Activated T-cell treated with anti-CD3 and anti-CD28 coated beads for 4 hours (primary cell): ENCODE results near the gene ABCG8.

ENCODE experiments used
- DNase-seq: peaks from one replicate; pipeline ENCODE4 v3.0.0-alpha.2; 2020

Gene ABCG8

GRCh38 chr2:43838560-43839267, at the start of gene ABCG8, which contains the start of gene ABCG5:
ABCG8 (plus strand) TSS chr2:43838971; CDS start chr2:43839054, 83 bp downstream.
ABCG5 (minus strand) TSS chr2:43838839; CDS start chr2:43838679, 160 bp downstream.
- no peak for DNase-seq

- no peak for DNase-seq
Measured at GRCh38 chr2:43790147-43790546, 48.6 kb upstream of the ABCG8 start.

GRCh38 chr2:43791035-43791765, 47.6 kb upstream of the ABCG8 start:
- DNase-seq = no peak

- no peak for DNase-seq
Measured at GRCh38 chr2:43792653-43793052, 46.1 kb upstream of the ABCG8 start.

GRCh38 chr2:43794956-43795355, 43.8 kb upstream of the ABCG8 start:
- DNase-seq = no peak

- DNase-seq = no peak
Measured at GRCh38 chr2:43796206-43796605, 42.6 kb upstream of the ABCG8 start.

GRCh38 chr2:43798300-43798699, 40.5 kb upstream of the ABCG8 start:
- DNase-seq = no peak

DNA sequence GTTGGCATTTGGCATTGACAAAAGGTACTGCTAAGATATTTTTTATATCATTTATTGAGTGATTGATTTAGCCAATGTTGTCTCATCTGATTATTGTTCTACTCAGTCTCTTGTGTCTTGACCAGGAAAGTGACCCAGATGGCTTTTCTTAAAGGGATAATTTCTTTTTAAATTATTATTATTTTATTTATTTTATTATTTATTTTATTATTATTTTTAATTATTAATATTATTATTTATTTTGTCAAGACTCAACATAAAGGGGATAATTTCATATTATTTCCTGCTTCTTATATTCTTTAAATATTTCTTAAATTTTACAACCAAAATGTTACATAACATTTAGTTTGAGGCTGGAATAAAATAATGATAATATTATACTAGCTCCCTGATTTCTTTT, 37.9 kb upstream of the ABCG8 start:
- no peak for DNase-seq

DNA sequence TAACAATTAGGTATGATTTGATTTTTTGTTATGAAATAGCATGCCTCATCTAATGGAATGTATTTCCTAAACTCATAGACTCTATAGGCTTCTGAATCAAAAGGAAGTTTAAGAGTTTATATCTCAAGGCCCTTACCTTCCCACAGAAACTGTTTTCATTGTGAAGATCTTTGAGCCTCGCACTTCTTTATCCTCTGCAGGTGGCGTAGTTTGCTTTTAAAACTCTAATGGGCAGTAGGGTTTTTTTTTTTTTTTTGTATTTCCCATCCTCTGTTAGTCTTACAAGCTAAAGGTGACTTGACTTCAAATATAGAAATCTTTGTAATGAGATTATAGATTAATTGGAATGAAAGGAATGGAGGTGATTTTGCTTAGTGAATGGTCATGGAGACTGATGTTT, 36.6 kb upstream of the ABCG8 start:
- DNase-seq = no peak

GRCh38 chr2:43803113-43803512, 35.7 kb upstream of the ABCG8 start:
- no peak for DNase-seq

GRCh38 chr2:43806719-43807031, 32.1 kb upstream of the ABCG8 start:
- no peak for DNase-seq

DNA sequence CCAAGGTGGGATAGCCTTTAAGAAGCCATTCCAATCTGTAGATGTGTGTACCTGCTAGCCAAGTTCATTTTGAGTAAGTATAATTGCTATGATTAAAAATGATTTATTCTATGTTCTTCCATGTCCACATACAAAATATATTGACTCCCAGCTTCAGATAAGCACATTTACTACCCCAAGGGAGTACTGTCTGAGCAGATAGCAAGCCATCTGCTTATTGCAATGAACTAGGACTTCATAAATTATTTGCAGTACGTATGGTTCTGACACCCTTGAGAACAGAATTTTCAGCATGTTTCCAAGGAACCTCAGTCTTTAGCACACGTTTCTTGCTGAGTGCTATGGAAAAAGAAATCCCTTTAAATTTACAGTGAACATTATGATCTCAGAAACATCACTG, 28.3 kb upstream of the ABCG8 start:
- no peak for DNase-seq

- no peak for DNase-seq
Measured at GRCh38 chr2:43810888-43811287, 27.9 kb upstream of the ABCG8 start.

- DNase-seq = no peak
Measured at GRCh38 chr2:43812006-43812405, 26.8 kb upstream of the ABCG8 start.

DNA sequence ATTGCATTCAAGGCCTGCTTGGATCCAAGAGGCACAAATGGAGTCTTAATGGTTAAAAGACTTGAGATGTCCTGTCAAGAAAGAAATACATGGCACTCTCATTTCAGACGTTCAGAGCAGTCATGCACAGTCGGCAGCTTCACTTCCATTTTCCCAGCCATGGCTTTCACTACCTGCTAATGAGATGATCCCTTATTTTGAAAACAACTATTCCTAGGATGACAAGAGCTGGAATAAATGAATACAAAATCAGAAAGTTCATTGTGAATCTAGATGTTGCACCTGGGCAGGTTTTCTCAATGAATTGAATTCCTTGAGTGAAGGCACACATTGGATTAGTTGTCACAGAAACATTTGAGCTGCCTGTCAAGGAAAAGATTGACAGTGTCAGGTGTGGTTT, 25.8 kb upstream of the ABCG8 start:
- DNase-seq = no peak

DNA sequence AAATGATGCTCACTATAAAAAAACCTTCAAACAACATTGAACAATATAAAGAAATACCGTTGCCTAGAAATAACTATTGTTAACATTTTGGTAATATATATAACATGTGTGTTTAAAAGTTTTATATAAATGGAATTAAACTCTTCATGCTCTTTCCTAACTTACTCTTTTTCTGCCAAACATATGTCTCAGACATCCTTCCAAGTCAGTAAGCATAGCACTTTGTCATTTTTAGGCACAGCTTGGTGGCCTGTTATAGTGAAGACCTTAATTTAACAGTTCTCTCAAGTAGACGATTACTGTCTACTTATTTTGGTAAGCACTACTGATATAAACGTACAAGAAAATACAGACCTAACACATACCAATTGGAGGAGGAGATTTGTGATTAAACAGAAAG, 24.1 kb upstream of the ABCG8 start:
- DNase-seq = no peak

DNA sequence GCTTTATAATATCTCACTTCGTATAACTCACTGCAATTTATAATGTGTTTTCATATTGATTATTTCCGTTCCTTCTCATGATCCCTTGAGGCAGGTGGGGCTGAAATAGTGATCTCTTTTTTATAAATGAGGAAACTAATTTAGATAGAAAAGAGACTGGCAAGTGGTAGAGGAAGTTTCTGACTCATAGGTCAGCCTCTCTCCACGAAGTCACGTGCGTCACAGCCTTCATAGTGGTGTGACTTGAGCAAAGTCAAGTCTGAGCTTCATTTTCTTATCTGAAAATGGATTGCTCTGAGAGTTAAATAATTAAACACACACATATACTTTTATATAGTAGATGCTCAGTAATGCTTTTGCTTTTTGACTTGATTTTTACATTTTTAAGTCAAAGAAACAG, 20.0 kb upstream of the ABCG8 start:
- DNase-seq = no peak

GRCh38 chr2:43819491-43820163, 19.1 kb upstream of the ABCG8 start:
- no peak for DNase-seq

GRCh38 chr2:43822839-43823238, 15.9 kb upstream of the ABCG8 start:
- no peak for DNase-seq

- no peak for DNase-seq
Measured at GRCh38 chr2:43823751-43824150, 15.0 kb upstream of the ABCG8 start.

DNA sequence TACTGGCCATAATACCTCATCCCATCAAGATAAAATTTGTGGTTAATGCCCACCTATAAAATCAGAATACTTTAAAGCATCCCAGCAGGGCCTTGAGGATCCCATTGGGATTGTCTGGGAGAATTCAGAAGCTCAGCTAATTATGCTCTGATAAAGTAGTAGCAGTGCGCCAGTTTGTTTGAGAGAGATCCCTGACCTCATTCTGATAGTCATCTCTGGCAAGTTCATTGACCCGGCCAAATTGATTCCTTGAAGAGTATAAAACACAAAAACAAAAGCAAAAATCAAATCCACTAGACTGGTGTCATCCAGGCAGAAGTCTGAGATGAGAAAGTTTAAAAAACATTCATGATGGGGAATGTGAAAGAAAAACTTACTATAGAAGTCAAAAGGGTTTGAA, 14.3 kb upstream of the ABCG8 start:
- no peak for DNase-seq

DNA sequence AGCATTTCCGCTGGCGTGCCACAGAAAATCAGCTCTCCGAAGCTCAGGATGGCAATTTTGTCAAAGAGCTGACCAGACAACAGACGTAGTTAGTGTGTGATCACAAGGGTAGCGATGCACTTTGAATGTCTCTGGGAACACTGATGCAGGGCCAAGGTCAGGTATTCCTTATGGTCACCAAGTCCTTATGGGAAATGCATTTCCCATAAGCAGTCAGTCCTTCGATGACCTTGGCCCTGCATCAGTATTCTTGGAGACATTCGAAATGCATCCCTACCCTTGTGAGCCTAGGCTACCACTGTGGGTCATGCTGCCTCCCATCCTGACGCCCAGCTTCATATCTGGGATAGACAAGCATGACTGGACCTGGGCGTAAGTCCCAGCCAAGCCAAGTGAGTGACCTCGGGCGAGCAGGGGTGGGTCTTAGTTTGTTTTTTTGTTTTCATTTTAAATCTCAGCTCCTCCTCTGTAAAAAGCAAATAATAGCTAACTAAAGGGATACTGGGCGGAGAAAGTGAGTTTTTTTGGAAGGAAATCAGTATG, 13.7 kb upstream of the ABCG8 start:
- DNase-seq = no peak

- DNase-seq = no peak
Measured at GRCh38 chr2:43825841-43826240, 12.9 kb upstream of the ABCG8 start.
